Measurements from ENCODE around the gene GLP2R. TPM values are rescaled to one million over a fixed set of nuclear protein-coding genes. Genes with fewer than 3 reads are reported as not detected.

Gene GLP2R
- total and polyA plus RNA-seq, 2 experiments from 2014 or later: not detected

DNA sequence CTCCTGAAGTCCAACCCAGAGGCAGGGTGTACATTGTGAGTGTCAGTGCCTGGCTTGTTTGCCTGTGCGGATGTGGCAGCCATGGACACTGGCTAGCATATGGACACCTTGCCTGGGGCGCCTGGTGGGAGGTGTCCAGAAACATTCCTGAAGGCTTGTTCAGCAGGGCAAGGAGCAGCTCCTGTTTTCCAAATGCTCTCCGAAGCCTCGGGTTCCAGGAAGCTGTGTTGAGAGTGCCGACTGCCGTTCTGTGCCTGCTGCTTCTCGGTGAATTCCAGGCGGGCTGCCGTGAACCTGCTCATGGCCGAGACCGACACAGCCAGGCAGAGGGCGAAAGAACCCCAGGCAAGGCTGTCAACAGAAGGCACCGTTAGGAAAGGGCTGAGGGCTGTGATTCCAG, 23.4 kb upstream of the GLP2R start:
- in situ Hi-C loops (cut with MboI): no loop called here
- Histone ChIP-seq H3K9me2 (ENCODE audit: insufficient read depth) (no peaks in the 10 kb centered on the region), H3K27me3 (replicated peaks; ENCODE audit: insufficient read depth) (peaks cover 5% of the 10 kb centered on the region), H3K4me3 (no peak overlapping the region), H3K9ac (no peak overlapping the region), H2AFZ (no peak overlapping the region), H3K4me1 (ENCODE audit: insufficient read depth) (no peaks in the 10 kb centered on the region), H3K79me2 (ENCODE audit: insufficient read depth) (no peaks in the 10 kb centered on the region), H3K27ac (no peak overlapping the region), H4K20me1 (ENCODE audit: insufficient read depth) (no peaks in the 10 kb centered on the region), H3F3A (ENCODE audit: insufficient read depth) (no peaks in the 10 kb centered on the region), H3K9me3 (ENCODE audit: low read depth) (no peaks in the 10 kb centered on the region), H3K4me2 (ENCODE audit: unreplicated experiment) (no peak overlapping the region), H3K36me3 (ENCODE audit: low read depth) (no peaks in the 10 kb centered on the region)
- no peak for DNase-seq
- TF ChIP-seq EZH2phosphoT487 (IDR thresholded peaks at IDR 0.05; ENCODE audit: insufficient read depth, low read depth) (no peak), EZH2 (IDR thresholded peaks at IDR 0.05; ENCODE audit: insufficient read depth, poor library complexity, severe bottlenecking) (no peak)
- WGBS, 2 experiments (ENCODE audit: low coverage in 1 of 2, low lambda C conversion rate in 2 of 2, missing lambda C conversion rate in 2 of 2): 58 to 66% methylated on average over 13 of the region's 13 CpGs

DNA sequence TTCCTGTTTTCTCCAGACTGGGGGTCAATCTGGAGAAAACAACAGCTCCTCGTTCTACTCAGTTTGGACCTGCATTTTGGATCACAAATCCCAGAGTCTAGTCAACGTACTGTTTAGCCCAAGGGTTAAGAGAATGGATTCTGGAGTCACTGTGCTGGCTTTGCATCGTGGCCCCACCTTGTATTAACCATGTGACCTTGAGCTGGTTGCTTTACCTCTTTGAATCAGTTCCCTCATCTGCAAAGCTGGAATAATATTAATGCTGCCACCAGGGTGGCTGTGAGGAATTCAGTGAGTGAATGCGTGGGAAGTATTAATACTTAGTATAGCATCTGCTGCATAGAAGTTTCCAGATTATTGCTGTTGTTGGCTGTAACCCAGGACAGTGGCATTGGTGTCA, 23.0 kb upstream of the GLP2R start:
- no peak for DNase-seq
- Histone ChIP-seq H4K20me1 (ENCODE audit: insufficient read depth) (no peaks in the 10 kb centered on the region), H3K4me1 (ENCODE audit: insufficient read depth) (no peaks in the 10 kb centered on the region), H3K27ac (no peak overlapping the region), H3K27me3 (replicated peaks; ENCODE audit: insufficient read depth) (peaks cover 5% of the 10 kb centered on the region), H3K79me2 (ENCODE audit: insufficient read depth) (no peaks in the 10 kb centered on the region), H3F3A (ENCODE audit: insufficient read depth) (no peaks in the 10 kb centered on the region), H2AFZ (no peak overlapping the region), H3K9ac (no peak overlapping the region), H3K36me3 (ENCODE audit: low read depth) (no peaks in the 10 kb centered on the region), H3K4me3 (no peak overlapping the region), H3K9me2 (ENCODE audit: insufficient read depth) (no peaks in the 10 kb centered on the region), H3K9me3 (ENCODE audit: low read depth) (no peaks in the 10 kb centered on the region), H3K4me2 (ENCODE audit: unreplicated experiment) (no peak overlapping the region)
- TF ChIP-seq EZH2phosphoT487 (IDR thresholded peaks at IDR 0.05; ENCODE audit: insufficient read depth, low read depth) (no peak), EZH2 (IDR thresholded peaks at IDR 0.05; ENCODE audit: insufficient read depth, poor library complexity, severe bottlenecking) (no peak)
- 35 to 39% methylated on average over 4 of the region's 4 CpGs for WGBS, 2 experiments (ENCODE audit: low coverage in 1 of 2, low lambda C conversion rate in 2 of 2, missing lambda C conversion rate in 2 of 2)
- in situ Hi-C loops (cut with MboI): no loop called here

DNA sequence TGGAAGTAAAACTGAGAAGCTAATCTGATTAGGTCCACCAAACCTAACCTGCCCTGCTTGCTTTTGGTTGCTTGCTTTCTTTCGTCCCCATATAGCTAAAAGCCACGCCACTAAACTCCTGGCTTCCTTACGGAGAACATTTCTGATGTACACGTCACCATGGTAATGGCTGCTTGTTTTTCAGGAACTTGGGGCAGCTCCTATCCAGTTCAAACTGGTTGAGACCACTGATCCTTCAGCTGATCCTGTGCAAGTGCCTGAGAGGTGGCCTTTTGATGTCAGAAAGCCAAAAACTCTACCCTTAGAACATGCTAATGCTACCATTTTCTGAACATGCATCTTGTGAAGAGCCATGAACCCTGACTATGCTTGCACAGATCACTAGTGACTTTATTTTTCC, 20.0 kb upstream of the GLP2R start:
- no peak overlapping the region for H3K9ac ChIP-seq
- H3K4me2 ChIP-seq (ENCODE audit: unreplicated experiment): no peak overlapping the region
- H3F3A ChIP-seq (ENCODE audit: insufficient read depth): no peaks in the 10 kb centered on the region
- no peak for DNase-seq
- no peak overlapping the region for H2AFZ ChIP-seq
- WGBS, 2 experiments (ENCODE audit: low coverage in 1 of 2, low lambda C conversion rate in 2 of 2, missing lambda C conversion rate in 2 of 2): 30 to 43% methylated on average over 4 of the region's 4 CpGs
- H3K27ac ChIP-seq: no peak overlapping the region
- H3K9me2 ChIP-seq (ENCODE audit: insufficient read depth): no peaks in the 10 kb centered on the region
- H3K4me3 ChIP-seq: no peak overlapping the region
- no peaks in the 10 kb centered on the region for H3K9me3 ChIP-seq (ENCODE audit: low read depth)
- H3K27me3 ChIP-seq (replicated peaks; ENCODE audit: insufficient read depth): peaks cover 5% of the 10 kb centered on the region
- in situ Hi-C loops (cut with MboI): no loop called here
- no peaks in the 10 kb centered on the region for H3K36me3 ChIP-seq (ENCODE audit: low read depth)
- no peaks in the 10 kb centered on the region for H3K79me2 ChIP-seq (ENCODE audit: insufficient read depth)
- H4K20me1 ChIP-seq (ENCODE audit: insufficient read depth): no peaks in the 10 kb centered on the region
- no peaks in the 10 kb centered on the region for H3K4me1 ChIP-seq (ENCODE audit: insufficient read depth)
- no peak for TF ChIP-seq EZH2 (IDR thresholded peaks at IDR 0.05; ENCODE audit: insufficient read depth, poor library complexity, severe bottlenecking)
- TF ChIP-seq EZH2phosphoT487 (IDR thresholded peaks at IDR 0.05; ENCODE audit: insufficient read depth, low read depth): no peak

DNA sequence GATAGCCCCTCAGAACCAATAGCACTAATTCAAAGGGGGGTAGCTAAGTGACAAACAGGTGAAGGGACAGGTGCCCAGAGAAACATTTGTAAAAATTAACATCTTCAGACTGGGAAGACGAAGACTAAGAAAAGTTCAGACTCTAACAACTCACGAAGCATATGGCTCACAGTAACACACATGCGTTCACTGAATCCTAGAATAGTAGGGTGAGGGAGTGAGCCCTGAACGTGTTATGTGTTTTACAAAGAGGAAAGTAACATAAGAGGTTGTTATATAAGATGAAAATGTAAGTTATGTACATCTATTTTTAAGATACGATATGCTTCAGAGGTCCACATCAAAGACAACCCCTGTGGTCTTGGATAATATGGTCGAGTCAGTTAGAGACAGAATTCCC, 19.0 kb upstream of the GLP2R start:
- Histone ChIP-seq H3K27ac (no peak overlapping the region), H3K4me1 (ENCODE audit: insufficient read depth) (no peaks in the 10 kb centered on the region), H3K9ac (no peak overlapping the region), H3K79me2 (ENCODE audit: insufficient read depth) (no peaks in the 10 kb centered on the region), H3K4me2 (ENCODE audit: unreplicated experiment) (no peak overlapping the region), H3K9me2 (ENCODE audit: insufficient read depth) (no peaks in the 10 kb centered on the region), H3K36me3 (ENCODE audit: low read depth) (no peaks in the 10 kb centered on the region), H2AFZ (no peak overlapping the region), H3K27me3 (replicated peaks; ENCODE audit: insufficient read depth) (peaks cover 5% of the 10 kb centered on the region), H3K9me3 (ENCODE audit: low read depth) (no peaks in the 10 kb centered on the region), H3K4me3 (no peak overlapping the region), H3F3A (ENCODE audit: insufficient read depth) (no peaks in the 10 kb centered on the region), H4K20me1 (ENCODE audit: insufficient read depth) (no peaks in the 10 kb centered on the region)
- WGBS, 2 experiments (ENCODE audit: low coverage in 1 of 2, low lambda C conversion rate in 2 of 2, missing lambda C conversion rate in 2 of 2): 21 to 24% methylated on average over 6 of the region's 6 CpGs
- no peak for DNase-seq
- TF ChIP-seq EZH2 (IDR thresholded peaks at IDR 0.05; ENCODE audit: insufficient read depth, poor library complexity, severe bottlenecking): no peak
- no peak for TF ChIP-seq EZH2phosphoT487 (IDR thresholded peaks at IDR 0.05; ENCODE audit: insufficient read depth, low read depth)
- in situ Hi-C loops (cut with MboI): no loop called here

GRCh38 chr17:9809409-9809808, 16.3 kb upstream of the GLP2R start:
- Histone ChIP-seq H2AFZ (no peak overlapping the region), H3K9me2 (ENCODE audit: insufficient read depth) (no peaks in the 10 kb centered on the region), H3K4me3 (no peak overlapping the region), H3K9ac (no peak overlapping the region), H3K27ac (no peak overlapping the region), H3K9me3 (ENCODE audit: low read depth) (no peaks in the 10 kb centered on the region), H3K79me2 (ENCODE audit: insufficient read depth) (no peaks in the 10 kb centered on the region), H4K20me1 (ENCODE audit: insufficient read depth) (no peaks in the 10 kb centered on the region), H3K36me3 (ENCODE audit: low read depth) (no peaks in the 10 kb centered on the region), H3K27me3 (replicated peaks; ENCODE audit: insufficient read depth) (no peaks in the 10 kb centered on the region; the same call in 1 of the 2 replicates), H3K4me2 (ENCODE audit: unreplicated experiment) (no peak overlapping the region), H3K4me1 (ENCODE audit: insufficient read depth) (no peaks in the 10 kb centered on the region), H3F3A (ENCODE audit: insufficient read depth) (no peaks in the 10 kb centered on the region)
- no peak for DNase-seq
- TF ChIP-seq EZH2phosphoT487 (IDR thresholded peaks at IDR 0.05; ENCODE audit: insufficient read depth, low read depth): no peak
- TF ChIP-seq EZH2 (IDR thresholded peaks at IDR 0.05; ENCODE audit: insufficient read depth, poor library complexity, severe bottlenecking): no peak
- in situ Hi-C loops (cut with MboI): no loop called here
- 70 to 74% methylated on average over 8 of the region's 8 CpGs for WGBS, 2 experiments (ENCODE audit: low coverage in 1 of 2, low lambda C conversion rate in 2 of 2, missing lambda C conversion rate in 2 of 2)

All from GM23248 (cell line).